Right lobe of liver (tissue), 4 donors: ENCODE data around the gene ALK.

Source experiments
- POLR2A ChIP-seq: fragments of 450-650 bp; IDR thresholded peaks from one replicate; pipeline ENCODE4 v1.6.1; 2017; ENCODE audit warnings: antibody characterized with exemption, mild to moderate bottlenecking
- TF ChIP-seq, protein P1 (sequence below), 4 donors: fragments of 200-600 bp in 3 of 4; fragments of 450-650 bp in 1 of 4; IDR thresholded peaks; one replicate each; pipeline versions ENCODE4 v1.5.1 to v1.8.0; 2016 to 2022; ENCODE audit warnings: antibody characterized with exemption in 4 of 4, mild to moderate bottlenecking in 2 of 4
- donor health status: DM: no; HTN: no; CAD: no.
- donor health status: DM: no; HTN: no; CAD: no.
- donor health status: DM: no; HTN: yes; CAD: no.

DNA sequence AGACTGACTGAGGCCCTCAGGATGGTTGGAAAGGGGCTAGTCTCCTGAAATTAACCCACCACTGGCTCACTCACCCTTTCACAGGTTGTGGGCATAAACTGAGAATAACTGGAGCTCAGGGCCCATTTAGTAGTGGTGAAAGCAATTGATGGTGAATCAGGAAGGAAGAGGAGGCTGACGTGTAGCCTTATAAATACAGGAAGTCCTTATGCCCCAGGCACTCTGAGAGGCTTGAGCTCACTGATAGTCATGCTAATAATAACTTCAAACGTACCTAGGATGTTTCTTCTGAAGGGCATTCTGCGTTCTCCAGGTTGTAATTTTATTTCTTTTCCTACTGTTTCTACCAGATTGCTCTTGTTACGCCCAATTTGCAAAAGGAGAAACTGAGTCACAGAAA is 477.8 kb downstream of the ALK start:
- TF ChIP-seq, protein P1, sequence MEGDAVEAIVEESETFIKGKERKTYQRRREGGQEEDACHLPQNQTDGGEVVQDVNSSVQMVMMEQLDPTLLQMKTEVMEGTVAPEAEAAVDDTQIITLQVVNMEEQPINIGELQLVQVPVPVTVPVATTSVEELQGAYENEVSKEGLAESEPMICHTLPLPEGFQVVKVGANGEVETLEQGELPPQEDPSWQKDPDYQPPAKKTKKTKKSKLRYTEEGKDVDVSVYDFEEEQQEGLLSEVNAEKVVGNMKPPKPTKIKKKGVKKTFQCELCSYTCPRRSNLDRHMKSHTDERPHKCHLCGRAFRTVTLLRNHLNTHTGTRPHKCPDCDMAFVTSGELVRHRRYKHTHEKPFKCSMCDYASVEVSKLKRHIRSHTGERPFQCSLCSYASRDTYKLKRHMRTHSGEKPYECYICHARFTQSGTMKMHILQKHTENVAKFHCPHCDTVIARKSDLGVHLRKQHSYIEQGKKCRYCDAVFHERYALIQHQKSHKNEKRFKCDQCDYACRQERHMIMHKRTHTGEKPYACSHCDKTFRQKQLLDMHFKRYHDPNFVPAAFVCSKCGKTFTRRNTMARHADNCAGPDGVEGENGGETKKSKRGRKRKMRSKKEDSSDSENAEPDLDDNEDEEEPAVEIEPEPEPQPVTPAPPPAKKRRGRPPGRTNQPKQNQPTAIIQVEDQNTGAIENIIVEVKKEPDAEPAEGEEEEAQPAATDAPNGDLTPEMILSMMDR (IDR thresholded peaks at IDR 0.05), result no peak
- no peak for TF ChIP-seq POLR2A
